IMR-90 (cell line): ENCODE data around the gene CD46. TPM values are rescaled to one million over a fixed set of nuclear protein-coding genes. Genes with fewer than 3 reads are reported as not detected.
A peak's percentile ranks its signal among the peaks of the same experiment; 100 is the strongest.

ENCODE experiments used
- ATAC-seq: fragments of 200-7000 bp; cut with Tn5 transposase; 2 replicates; pipeline ENCODE4 v1.9.1; 2020; ENCODE audit warnings: low read depth, mild to moderate bottlenecking, moderate library complexity
- BruUV-seq: library from RNA; stranded (reverse); fragments of 400-500 nt; replicated peaks from 2 replicates; lab custom pipeline; 2021; lab: Mats Ljungman, UMichigan
- CTCF ChIA-PET: fragments of 300-600 bp; formaldehyde crosslinking; extraction: SDS; loops from one replicate; lab custom pipeline; 2021; ENCODE audit warnings: antibody characterized with exemption; lab: Yijun Ruan, JAX
- POLR2A ChIA-PET: fragments of 300-600 bp; sonication (Branson Sonifier 250); formaldehyde crosslinking; loops from one replicate; lab custom pipeline; 2022; ENCODE audit warnings: antibody characterized with exemption; ENCODE audit not compliant: unreplicated experiment; lab: Charles Lee
- DNase-seq: peaks from one replicate; pipeline ENCODE4 v3.0.0; 2013
- H2AFZ ChIP-seq: replicated peaks from 2 replicates; pipeline ENCODE3; 2013; ENCODE audit warnings: low read length, mild to moderate bottlenecking; ENCODE audit not compliant: poor library complexity
- H2AK5ac ChIP-seq: 2 replicates; pipeline ENCODE4 v1.6.1; 2013; ENCODE audit warnings: low read depth, low read length, inconsistent platforms
- H2AK9ac ChIP-seq: replicated peaks from 2 replicates; pipeline ENCODE3; 2013; ENCODE audit warnings: mild to moderate bottlenecking, low read depth, low read length, moderate library complexity; ENCODE audit not compliant: poor library complexity
- H2BK120ac ChIP-seq: 2 replicates; pipeline ENCODE4 v1.6.1; 2013; ENCODE audit warnings: low read depth, low read length, inconsistent platforms
- H2BK15ac ChIP-seq: 3 replicates; pipeline ENCODE4 v1.6.1; 2013; ENCODE audit warnings: low read depth, low read length, inconsistent platforms
- H2BK20ac ChIP-seq: 2 replicates; pipeline ENCODE4 v1.6.1; 2013; ENCODE audit warnings: low read depth, mild to moderate bottlenecking, inconsistent platforms, low read length, moderate library complexity
- H2BK5ac ChIP-seq: 2 replicates; pipeline ENCODE4 v1.6.1; 2013; ENCODE audit warnings: mild to moderate bottlenecking, low read depth, low read length, inconsistent platforms; ENCODE audit not compliant: poor library complexity, severe bottlenecking
- H3K14ac ChIP-seq: replicated peaks from 2 replicates; pipeline ENCODE4 v1.6.1; 2013; ENCODE audit warnings: low read depth, low read length, inconsistent platforms
- H3K18ac ChIP-seq: 2 replicates; pipeline ENCODE4 v1.6.1; 2013; ENCODE audit warnings: low read depth, low read length, control low read depth
- H3K23ac ChIP-seq: 2 replicates; pipeline ENCODE4 v1.6.1; 2013; ENCODE audit warnings: low read depth, low read length, inconsistent platforms
- H3K27ac ChIP-seq: 2 replicates; pipeline ENCODE4 v1.5.1; 2013; ENCODE audit warnings: mild to moderate bottlenecking, control low read depth, low read length; ENCODE audit not compliant: insufficient read depth
- H3K27me3 ChIP-seq: 2 replicates; pipeline ENCODE4 v1.6.1; 2013; ENCODE audit warnings: low read length; ENCODE audit not compliant: control insufficient read depth, insufficient read depth
- H3K36me3 ChIP-seq: 2 replicates; pipeline ENCODE4 v1.6.1; 2013; ENCODE audit warnings: low read length, mixed read lengths; ENCODE audit not compliant: control insufficient read depth, insufficient read depth
- H3K4ac ChIP-seq: 2 replicates; pipeline ENCODE4 v1.6.1; 2013; ENCODE audit warnings: low read depth, low read length, inconsistent platforms
- H3K4me1 ChIP-seq: 2 replicates; pipeline ENCODE4 v1.6.1; 2013; ENCODE audit warnings: low read length, mixed read lengths; ENCODE audit not compliant: control insufficient read depth, insufficient read depth
- H3K4me2 ChIP-seq: 2 replicates; pipeline ENCODE4 v1.6.1; 2013; ENCODE audit warnings: low read depth, mild to moderate bottlenecking, control low read depth, low read length, moderate library complexity
- H3K4me3 ChIP-seq: 2 replicates; pipeline ENCODE4 v1.5.1; 2013; ENCODE audit warnings: low read depth, mild to moderate bottlenecking, control low read depth, low read length, moderate library complexity; ENCODE audit not compliant: insufficient read depth
- H3K56ac ChIP-seq: 2 replicates; pipeline ENCODE4 v1.6.1; 2013; ENCODE audit warnings: low read length, inconsistent platforms; ENCODE audit not compliant: insufficient read depth; ENCODE audit errors: extremely low read depth
- H3K79me1 ChIP-seq, 2 experiments: 2 replicates each; pipeline ENCODE4 v1.6.1; 2013; ENCODE audit warnings: low read length in 2 of 2, inconsistent platforms in 1 of 2, low read depth in 1 of 2
- H3K9ac ChIP-seq: 2 replicates; pipeline ENCODE4 v1.6.1; 2013; ENCODE audit warnings: low read depth, low read length, control low read depth
- H3K9me1 ChIP-seq: 2 replicates; pipeline ENCODE4 v1.6.1; 2013; ENCODE audit warnings: low read length, inconsistent platforms; ENCODE audit not compliant: insufficient read depth
- H3K9me3 ChIP-seq: 2 replicates; pipeline ENCODE4 v1.6.1; 2013; ENCODE audit warnings: low read length; ENCODE audit not compliant: control insufficient read depth, insufficient read depth
- H4K20me1 ChIP-seq: 2 replicates; pipeline ENCODE4 v1.6.1; 2013; ENCODE audit warnings: low read length, inconsistent platforms; ENCODE audit not compliant: insufficient read depth
- H4K5ac ChIP-seq: 2 replicates; pipeline ENCODE4 v1.6.1; 2013; ENCODE audit warnings: mild to moderate bottlenecking, low read depth, low read length, control low read depth
- H4K8ac ChIP-seq, 2 experiments: 2 replicates each; pipeline ENCODE4 v1.6.1; 2013; ENCODE audit warnings: low read depth in 2 of 2, low read length in 2 of 2, control low read depth in 1 of 2, inconsistent platforms in 1 of 2
- H4K91ac ChIP-seq: 2 replicates; pipeline ENCODE4 v1.6.1; 2013; ENCODE audit warnings: low read depth, low read length, inconsistent platforms; ENCODE audit not compliant: insufficient read depth
- BHLHE40 ChIP-seq: fragments of 150-350 bp; IDR thresholded peaks from 2 replicates; pipeline ENCODE4 v1.6.1; 2016; ENCODE audit warnings: mild to moderate bottlenecking, low read depth, low read length
- CHD1 ChIP-seq: IDR thresholded peaks from 2 replicates; pipeline ENCODE4 v1.6.1; 2012; ENCODE audit warnings: low read depth, low read length, improper control_type of control experiment
- FOS ChIP-seq: fragments of 150-350 bp; IDR thresholded peaks from 2 replicates; pipeline ENCODE4 v1.6.1; 2016; ENCODE audit warnings: low read depth, low read length
- MAFK ChIP-seq: IDR thresholded peaks from 2 replicates; pipeline ENCODE4 v1.6.1; 2012; ENCODE audit warnings: low read depth, low read length, improper control_type of control experiment
- MXI1 ChIP-seq: IDR thresholded peaks from 2 replicates; pipeline ENCODE4 v1.6.1; 2012; ENCODE audit warnings: low read depth, mild to moderate bottlenecking, low read length, moderate library complexity, borderline replicate concordance
- NFE2L2 ChIP-seq: fragments of 150-350 bp; IDR thresholded peaks from 2 replicates; pipeline ENCODE4 v1.6.1; 2016; ENCODE audit warnings: low read depth, mild to moderate bottlenecking, low read length
- RCOR1 ChIP-seq: IDR thresholded peaks from 2 replicates; pipeline ENCODE4 v1.6.1; 2012; ENCODE audit warnings: mild to moderate bottlenecking, low read length, improper control_type of control experiment; ENCODE audit not compliant: insufficient replicate concordance
- RFX5 ChIP-seq: IDR thresholded peaks from 2 replicates; pipeline ENCODE4 v1.8.0; 2012; ENCODE audit warnings: low read depth, mild to moderate bottlenecking, low read length, moderate library complexity
- SMC3 ChIP-seq: fragments of 150-350 bp; IDR thresholded peaks from 2 replicates; pipeline ENCODE4 v1.6.1; 2016; ENCODE audit warnings: low read depth, mild to moderate bottlenecking, antibody characterized with exemption, low read length, moderate library complexity
- USF2 ChIP-seq: fragments of 150-350 bp; IDR thresholded peaks from 2 replicates; pipeline ENCODE4 v1.6.1; 2017; ENCODE audit warnings: mild to moderate bottlenecking, antibody characterized with exemption, low read length, low read depth
- WGBS, 2 experiments: methylation state at CpG; one replicate each; pipeline versions ENCODE4 v1.1.5 to v1.1.7; 2013; ENCODE audit warnings: missing lambda C conversion rate in 2 of 2; ENCODE audit not compliant: insufficient read length in 1 of 2; ENCODE audit errors: extremely low coverage in 2 of 2; 5-methylcytosine and 5-hydroxymethylcytosine counted together
- dilution Hi-C: fragments of 300-500 bp; cut with HindIII; formaldehyde crosslinking; loops from one replicate; pipeline ENCODE4 v1.14.3; 2018; ENCODE audit warnings: low sequenced_read_pairs; ENCODE audit not compliant: unreplicated experiment
- in situ Hi-C: fragments of 300-500 bp; cut with MboI; formaldehyde crosslinking; loops from 3 replicates; pipeline ENCODE4 v1.14.3; 2019; ENCODE audit warnings: low sequenced_read_pairs, inconsistent platforms, mixed read lengths
- intact Hi-C: fragments of 100-400 bp; cut with micrococcal nuclease; formaldehyde crosslinking; loops from 2 replicates; pipeline ENCODE4 v1.10.0; 2022
- polyA plus RNA-seq, 3 experiments: library from polyadenylated mRNA; depleted of rRNA; stranded (reverse); fragments of >200 nt; gene quantifications; 2 replicates each; pipeline ENCODE4 v1.2.3, GENCODE V29; 2012; ENCODE audit warnings: low replicate concordance in 1 of 3
- total RNA-seq: library from RNA; depleted of rRNA; stranded (reverse); fragments of >200 nt; gene quantifications from 2 replicates; pipeline ENCODE4 v1.2.3, GENCODE V29; 2012

Gene CD46
- total and polyA plus RNA-seq, 2 of the 4 experiments (the other 2 are of a cell fraction): 37.1 to 82.0 TPM

GRCh38 chr1:207815466-207815865, 63.6 kb downstream of the CD46 start:
- Histone ChIP-seq H2AK9ac (no peak overlapping the region), H4K91ac (no peak overlapping the region), H3K4me3 (no peak overlapping the region), H3K14ac (0 out of 2 replicates have a peak overlapping the region, but pooled peaks have one; percentile 15), H3K79me1 (peaks cover 0 to 8% of the 10 kb centered on the region in 2 experiments; a peak in 1 of 4 replicates), H3K36me3 (peaks cover 8% of the 10 kb centered on the region; the same call in 1 of the 2 replicates), H3K23ac (no peak overlapping the region), H2BK5ac (no peak overlapping the region), H3K9ac (no peak overlapping the region), H2AFZ (no peak overlapping the region), H3K4me2 (no peak overlapping the region), H3K27me3 (no peaks in the 10 kb centered on the region), H4K5ac (no peak overlapping the region), H3K4ac (0 out of 2 replicates have a peak overlapping the region, but pooled peaks have one; percentile 13), H3K18ac (no peak overlapping the region), H2BK120ac (no peak overlapping the region), H3K4me1 (peaks cover 10% of the 10 kb centered on the region), H2BK15ac (no peak overlapping the region), H3K27ac (no peak overlapping the region), H3K9me1 (peaks cover 11% of the 10 kb centered on the region; the same call in 1 of the 2 replicates), H4K8ac (no peak overlapping the region), H2BK20ac (no peak overlapping the region), H3K9me3 (no peaks in the 10 kb centered on the region), H4K20me1 (no peaks in the 10 kb centered on the region), H3K56ac (no peak overlapping the region), H2AK5ac (no peak overlapping the region)
- no peak for TF ChIP-seq NFE2L2
- no peak for TF ChIP-seq MXI1
- no peak for TF ChIP-seq USF2
- TF ChIP-seq SMC3: no peak
- no peak for TF ChIP-seq FOS
- TF ChIP-seq BHLHE40: no peak
- no peak for TF ChIP-seq RFX5
- no peak for TF ChIP-seq MAFK
- no peak for TF ChIP-seq RCOR1
- TF ChIP-seq CHD1: no peak
- in situ Hi-C loops (no loop called here), intact Hi-C loops (no loop called here), dilution Hi-C loops (no loop called here)
- no TSS peak for BruUV-seq
- ChIA-PET POLR2A (no interaction called here), CTCF (no interaction called here)
- WGBS, 2 experiments: 100% methylated on average over 1 of the region's 8 CpGs; no CpG with 5 or more reads in 1 of the 2 experiments
- ATAC-seq (no peak), DNase-seq (no peak)
